ENCODE data around the gene IFITM1.

- TF ChIP-seq ZNF274 (IDR thresholded peaks at IDR 0.05; ENCODE audit: low read depth, low read length): no peak
- no peak for TF ChIP-seq YY1 (IDR thresholded peaks at IDR 0.05; ENCODE audit: insufficient read depth, insufficient read length)
- no peak for TF ChIP-seq SUZ12 (IDR thresholded peaks at IDR 0.05; ENCODE audit: extremely low read depth, insufficient read depth, insufficient read length)
These were observed 18.3 kb upstream of the IFITM1 start for GRCh38 chr11:295351-296170.
